SK-N-SH treated with all-trans-retinoic acid at 6 μM for 48 hours (cell line): Measurements from ENCODE around the gene ATP6AP1.

Experiments used
- ARNTL ChIP-seq: fragments of 450-650 bp; formaldehyde crosslinking; IDR thresholded peaks from 2 replicates; pipeline ENCODE4 v1.5.0; 2020; ENCODE audit warnings: low read depth, mild to moderate bottlenecking, moderate library complexity, borderline replicate concordance
- CSDC2 ChIP-seq: fragments of 250-450 bp; sonication (Bioruptor Pico); IDR thresholded peaks from 2 replicates; pipeline ENCODE4 v1.5.0; 2020; ENCODE audit warnings: mild to moderate bottlenecking, moderate library complexity
- GLIS3 ChIP-seq: fragments of 250-450 bp; sonication (Bioruptor Pico); IDR thresholded peaks from 2 replicates; pipeline ENCODE4 v1.5.0; 2020; ENCODE audit warnings: mild to moderate bottlenecking, moderate library complexity
- OSR1 ChIP-seq: fragments of 250-450 bp; sonication (Bioruptor Pico); IDR thresholded peaks from 2 replicates; pipeline ENCODE4 v1.8.0; 2022; ENCODE audit warnings: moderate library complexity, mild to moderate bottlenecking, inconsistent platforms
- TCF4 ChIP-seq: fragments of 250-450 bp; sonication (Bioruptor Pico); IDR thresholded peaks from 2 replicates; pipeline ENCODE4 v1.8.0; 2021; ENCODE audit warnings: mild to moderate bottlenecking, moderate library complexity, borderline replicate concordance
- ZNF8 ChIP-seq: fragments of 450-650 bp; formaldehyde crosslinking; IDR thresholded peaks from 2 replicates; pipeline ENCODE4 v1.5.0; 2020; ENCODE audit warnings: mild to moderate bottlenecking, moderate library complexity
- TF ChIP-seq, protein P1 (sequence below): fragments of 250-450 bp; sonication (Bioruptor Pico); IDR thresholded peaks from 2 replicates; pipeline ENCODE4 v1.8.0; 2020; ENCODE audit warnings: mild to moderate bottlenecking, moderate library complexity, borderline replicate concordance

DNA sequence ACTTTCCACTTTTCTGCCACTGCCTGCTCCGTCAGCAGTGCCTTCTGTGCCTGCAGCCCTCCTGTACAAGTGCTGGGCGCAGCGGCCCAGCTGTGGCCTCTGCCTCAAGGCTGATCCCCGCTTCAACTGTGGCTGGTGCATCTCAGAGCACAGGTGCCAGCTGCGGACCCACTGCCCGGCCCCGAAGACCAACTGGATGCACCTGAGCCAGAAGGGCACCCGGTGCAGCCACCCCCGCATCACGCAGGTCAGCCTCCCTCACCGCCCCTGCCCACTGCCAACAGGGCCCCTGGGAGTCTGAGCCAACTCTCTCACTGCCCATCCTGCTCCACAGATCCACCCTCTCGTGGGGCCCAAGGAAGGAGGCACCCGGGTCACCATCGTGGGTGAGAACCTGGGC, 37.1 kb downstream of the ATP6AP1 start:
- TF ChIP-seq ARNTL (no peak), ZNF8 (no peak), GLIS3 (CRISPR knock-in tag) (no peak), TCF4 (CRISPR knock-in tag) (no peak), OSR1 (no peak), CSDC2 (no peak)
- TF ChIP-seq, protein P1, sequence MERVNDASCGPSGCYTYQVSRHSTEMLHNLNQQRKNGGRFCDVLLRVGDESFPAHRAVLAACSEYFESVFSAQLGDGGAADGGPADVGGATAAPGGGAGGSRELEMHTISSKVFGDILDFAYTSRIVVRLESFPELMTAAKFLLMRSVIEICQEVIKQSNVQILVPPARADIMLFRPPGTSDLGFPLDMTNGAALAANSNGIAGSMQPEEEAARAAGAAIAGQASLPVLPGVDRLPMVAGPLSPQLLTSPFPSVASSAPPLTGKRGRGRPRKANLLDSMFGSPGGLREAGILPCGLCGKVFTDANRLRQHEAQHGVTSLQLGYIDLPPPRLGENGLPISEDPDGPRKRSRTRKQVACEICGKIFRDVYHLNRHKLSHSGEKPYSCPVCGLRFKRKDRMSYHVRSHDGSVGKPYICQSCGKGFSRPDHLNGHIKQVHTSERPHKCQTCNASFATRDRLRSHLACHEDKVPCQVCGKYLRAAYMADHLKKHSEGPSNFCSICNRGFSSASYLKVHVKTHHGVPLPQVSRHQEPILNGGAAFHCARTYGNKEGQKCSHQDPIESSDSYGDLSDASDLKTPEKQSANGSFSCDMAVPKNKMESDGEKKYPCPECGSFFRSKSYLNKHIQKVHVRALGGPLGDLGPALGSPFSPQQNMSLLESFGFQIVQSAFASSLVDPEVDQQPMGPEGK (CRISPR knock-in tag), result no peak
